Measurements from ENCODE around the gene S100A12.

S100A12 gene

GRCh38 chr1:153397051-153397923, 21.9 kb upstream of the S100A12 start:
- DNase-seq (ENCODE audit: low spot score): no peak

GRCh38 chr1:153396461-153396860, 21.0 kb upstream of the S100A12 start:
- no peak for DNase-seq (ENCODE audit: low spot score)

- DNase-seq (ENCODE audit: low spot score): no peak
Observed at GRCh38 chr1:153395776-153396175, 20.4 kb upstream of the S100A12 start.

DNA sequence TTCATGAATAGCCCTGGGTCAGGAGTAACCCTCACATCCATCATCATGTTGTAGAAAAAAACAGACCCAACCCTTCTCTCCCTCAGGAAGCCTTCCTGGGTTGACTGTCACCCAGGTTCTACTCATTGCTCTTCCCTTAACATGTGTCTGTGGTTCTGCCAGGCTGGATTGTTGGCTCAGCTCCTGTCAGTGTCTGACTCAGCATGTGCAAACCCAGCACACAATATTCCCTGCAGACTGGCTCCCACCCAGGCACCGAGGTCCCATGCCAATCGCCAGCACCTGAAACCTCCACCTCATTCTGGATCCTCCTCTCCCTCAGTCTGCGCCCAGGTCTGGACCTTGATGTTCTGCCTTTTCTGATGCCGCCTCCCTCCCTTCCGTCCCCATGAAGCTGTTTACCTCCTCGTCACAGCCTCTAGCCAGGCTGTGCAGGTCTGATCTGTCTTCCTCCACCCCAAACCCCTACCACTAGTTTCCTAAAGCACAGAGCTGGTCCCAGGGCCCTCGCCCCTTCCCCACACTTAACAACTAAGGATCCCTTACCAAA, 19.8 kb upstream of the S100A12 start:
- no peak for DNase-seq (ENCODE audit: low spot score)

DNA sequence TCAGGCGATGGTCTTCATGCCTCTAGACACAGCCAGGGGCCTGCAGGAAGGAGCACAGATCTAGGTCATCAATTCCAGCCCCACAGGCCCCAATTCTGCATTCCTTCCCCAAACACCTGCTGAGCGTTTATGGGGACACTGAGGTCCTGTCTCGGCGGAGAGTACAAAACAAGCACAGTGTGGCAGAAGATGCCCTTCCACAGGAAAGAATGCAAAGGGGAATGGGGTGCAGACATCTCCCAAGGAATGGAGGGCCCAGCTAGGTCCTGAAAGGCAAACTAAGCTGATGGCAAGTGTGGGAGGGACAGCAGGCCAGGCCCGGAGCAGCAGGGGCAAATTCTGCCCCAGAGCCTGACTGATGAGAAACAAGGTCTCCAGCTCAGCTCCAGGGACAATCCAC, 19.0 kb upstream of the S100A12 start:
- no peak for DNase-seq (ENCODE audit: low spot score)

DNA sequence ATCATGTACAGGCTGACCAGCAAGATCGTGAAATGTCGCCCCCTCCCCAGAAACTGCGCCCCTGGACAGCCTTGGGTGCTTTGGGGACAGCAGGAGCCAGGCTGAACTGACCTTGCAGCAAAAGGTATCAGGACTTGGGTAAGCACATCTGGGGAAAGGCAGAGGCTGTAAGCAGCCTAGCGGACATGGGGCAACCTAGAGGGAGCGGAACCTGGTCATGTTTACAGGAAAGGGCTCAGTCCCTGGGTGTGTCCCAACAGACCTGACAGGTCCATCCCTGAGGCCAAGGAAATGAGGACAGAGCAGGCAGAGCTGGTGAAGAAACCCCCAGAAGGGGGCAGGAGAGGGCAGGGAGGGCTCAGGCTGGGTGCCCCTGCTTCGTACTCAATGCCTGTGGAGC, 18.5 kb upstream of the S100A12 start:
- no peak for DNase-seq (ENCODE audit: low spot score)

GRCh38 chr1:153392822-153393221, 17.4 kb upstream of the S100A12 start:
- no peak for DNase-seq (ENCODE audit: low spot score)

GRCh38 chr1:153392258-153392657, 16.8 kb upstream of the S100A12 start:
- DNase-seq (ENCODE audit: low spot score): no peak

DNA sequence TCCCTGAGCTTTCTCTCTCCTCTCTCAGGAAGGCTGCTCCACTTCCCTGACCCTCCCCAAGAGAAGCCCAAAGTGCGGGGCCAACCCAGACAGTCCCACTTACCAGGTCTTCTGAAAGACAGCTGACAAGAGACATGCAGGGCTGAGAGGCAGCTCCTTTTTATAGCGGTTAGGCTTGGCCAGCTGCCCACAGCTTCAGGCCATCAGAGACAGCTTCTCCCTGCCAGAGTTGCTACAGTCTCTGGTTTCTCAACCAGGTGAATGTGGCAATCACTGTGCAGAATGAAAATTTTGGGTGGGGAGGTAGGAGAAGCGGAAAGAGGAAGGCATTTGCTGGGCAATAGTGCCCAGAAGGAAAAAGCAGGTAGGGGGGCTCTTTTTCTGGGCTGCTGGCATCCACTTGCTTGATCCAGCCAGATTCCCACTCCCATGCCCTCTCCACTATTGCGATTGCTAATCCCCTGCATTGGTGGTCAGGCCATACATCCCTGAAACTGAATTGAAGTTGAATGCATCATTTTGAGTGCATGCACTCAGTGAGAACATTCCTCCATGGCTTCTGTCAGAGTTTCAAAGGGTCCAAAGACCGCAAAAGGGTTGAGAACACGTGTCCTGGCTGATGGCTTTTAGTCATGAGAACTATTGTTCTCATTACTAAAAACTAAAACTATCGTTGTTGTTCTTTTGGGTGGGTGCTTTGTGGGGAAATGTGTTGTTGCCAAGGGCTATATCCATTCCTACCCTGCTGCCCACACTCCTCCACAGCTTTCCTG, 15.7 kb upstream of the S100A12 start, which contains the start of gene S100A8:
TSS of gene S100A8 (minus strand) at position 136 of the 773 bp plus-strand sequence. CDS start 538 bp downstream, outside the sequence.
- DNase-seq (ENCODE audit: low spot score): no peak

DNA sequence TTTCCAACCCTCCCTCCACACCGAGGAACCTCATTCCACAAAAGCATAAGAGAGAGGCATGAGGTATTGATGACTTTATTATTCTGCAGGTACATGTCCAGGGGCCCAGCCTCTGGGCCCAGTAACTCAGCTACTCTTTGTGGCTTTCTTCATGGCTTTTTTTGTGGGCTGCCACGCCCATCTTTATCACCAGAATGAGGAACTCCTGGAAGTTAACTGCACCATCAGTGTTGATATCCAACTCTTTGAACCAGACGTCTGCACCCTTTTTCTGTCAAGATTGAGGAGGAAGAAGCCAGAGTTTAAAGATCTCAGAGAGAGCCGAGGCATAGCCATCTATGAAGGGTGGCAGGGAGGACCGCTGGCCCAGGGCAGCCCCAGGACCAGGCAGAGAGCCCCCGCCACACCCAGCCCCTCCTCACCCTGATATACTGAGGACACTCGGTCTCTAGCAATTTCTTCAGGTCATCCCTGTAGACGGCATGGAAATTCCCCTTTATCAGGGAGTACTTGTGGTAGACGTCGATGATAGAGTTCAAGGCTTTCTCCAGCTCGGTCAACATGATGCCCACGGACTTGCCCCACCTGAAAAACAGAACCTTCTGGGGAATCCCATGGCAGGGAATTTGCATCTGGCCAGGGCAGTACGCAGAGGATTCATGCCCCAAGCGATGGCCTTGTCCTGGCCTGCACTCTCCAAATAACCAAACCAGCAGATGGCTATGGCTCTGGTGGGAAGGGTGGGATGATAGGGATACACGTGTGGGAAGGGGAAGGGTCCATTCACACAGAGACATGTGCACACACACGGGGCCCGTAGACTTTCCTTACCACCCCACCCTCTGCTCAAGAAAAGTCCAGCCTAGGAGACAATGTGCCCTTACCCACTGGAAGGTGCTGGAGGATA, 14.8 kb upstream of the S100A12 start:
- DNase-seq (ENCODE audit: low spot score): no peak

DNA sequence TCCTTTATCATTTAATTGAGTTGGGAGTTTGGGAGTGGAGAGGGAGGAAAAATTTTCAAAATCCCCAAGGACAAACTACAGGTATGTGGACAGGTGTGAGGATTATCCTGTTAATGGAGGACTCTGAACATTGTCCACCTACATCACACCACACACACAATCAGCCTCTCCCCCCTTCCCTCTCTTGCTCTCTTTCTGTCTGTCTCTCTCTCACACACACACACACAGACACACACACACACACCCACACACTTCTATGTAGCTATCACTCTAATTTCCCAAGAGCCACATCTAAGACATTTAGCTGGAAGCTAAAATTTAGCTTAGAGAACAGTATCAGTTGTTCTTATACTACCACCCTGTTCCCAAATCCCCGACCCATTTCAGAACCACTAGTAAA, 14.0 kb upstream of the S100A12 start:
- no peak for DNase-seq (ENCODE audit: low spot score)

GRCh38 chr1:153387785-153388184, 12.4 kb upstream of the S100A12 start:
- DNase-seq (ENCODE audit: low spot score): no peak

DNA sequence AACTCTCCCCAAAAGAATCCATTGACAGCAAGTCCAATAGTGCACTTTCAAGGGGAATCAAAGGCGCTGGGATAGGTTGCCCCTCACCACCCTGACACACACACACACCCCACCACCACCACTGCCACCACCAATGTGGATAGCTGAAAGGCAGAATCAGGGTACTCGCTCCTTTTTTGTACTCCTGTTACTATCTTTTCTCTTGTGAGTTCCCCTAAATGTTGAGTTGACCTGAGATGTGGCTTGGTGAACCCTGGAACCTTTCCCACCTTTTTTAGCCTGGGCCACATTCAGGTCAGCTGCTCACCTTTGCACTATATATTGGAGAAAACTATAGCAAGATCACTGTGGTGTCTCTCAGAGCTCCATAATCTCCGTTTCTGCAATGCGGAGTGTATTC, 11.6 kb upstream of the S100A12 start:
- no peak for DNase-seq (ENCODE audit: low spot score)

DNA sequence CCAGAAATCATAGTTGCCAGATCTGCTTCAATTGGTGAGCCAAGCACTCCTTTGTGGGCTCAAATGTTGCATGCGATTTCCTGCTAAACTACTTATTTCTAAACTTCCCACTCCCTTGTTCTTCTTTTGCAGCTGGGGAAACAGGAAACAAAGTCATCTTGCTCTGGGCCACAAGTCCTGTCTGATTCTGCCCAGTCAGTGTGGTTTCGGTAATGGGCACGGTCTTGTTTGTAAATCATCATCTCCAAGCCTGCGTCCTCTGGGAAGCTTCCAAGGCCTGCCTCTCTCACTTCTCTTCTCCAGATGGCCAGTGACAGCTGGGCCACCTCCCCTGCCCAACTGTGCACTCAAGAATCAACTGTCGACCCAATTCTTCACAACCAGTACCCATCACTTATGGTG, 11.1 kb upstream of the S100A12 start:
- peak; percentile 27 for DNase-seq (ENCODE audit: low spot score)

- no peak for DNase-seq (ENCODE audit: low spot score)
Observed at GRCh38 chr1:153384958-153385580, 9.6 kb upstream of the S100A12 start.

- no peak for DNase-seq (ENCODE audit: low spot score)
Observed at GRCh38 chr1:153380711-153381110, 5.3 kb upstream of the S100A12 start.

DNA sequence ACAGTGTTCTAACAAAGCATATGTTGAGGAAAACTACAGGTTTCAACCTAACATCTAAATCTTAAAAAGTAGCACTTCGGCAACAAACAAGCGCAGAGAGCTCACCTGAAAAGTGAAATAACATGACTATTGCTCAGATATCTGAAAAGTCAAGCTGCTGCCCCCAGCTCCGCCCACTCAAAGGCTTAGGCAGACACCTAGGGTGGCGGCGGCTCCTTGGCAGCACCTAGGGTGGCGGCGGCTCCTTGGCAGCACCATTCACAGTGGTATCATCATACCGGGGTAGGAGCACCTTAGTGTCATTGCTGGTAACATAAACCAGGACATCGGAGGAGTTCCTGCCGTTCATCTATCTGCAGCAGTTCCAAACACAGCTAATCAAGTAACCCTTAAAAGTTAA, 4.2 kb upstream of the S100A12 start:
- DNase-seq (ENCODE audit: low spot score): no peak

- DNase-seq (ENCODE audit: low spot score): no peak
Observed at GRCh38 chr1:153374071-153374470, 1.4 kb downstream of the S100A12 start.

DNA sequence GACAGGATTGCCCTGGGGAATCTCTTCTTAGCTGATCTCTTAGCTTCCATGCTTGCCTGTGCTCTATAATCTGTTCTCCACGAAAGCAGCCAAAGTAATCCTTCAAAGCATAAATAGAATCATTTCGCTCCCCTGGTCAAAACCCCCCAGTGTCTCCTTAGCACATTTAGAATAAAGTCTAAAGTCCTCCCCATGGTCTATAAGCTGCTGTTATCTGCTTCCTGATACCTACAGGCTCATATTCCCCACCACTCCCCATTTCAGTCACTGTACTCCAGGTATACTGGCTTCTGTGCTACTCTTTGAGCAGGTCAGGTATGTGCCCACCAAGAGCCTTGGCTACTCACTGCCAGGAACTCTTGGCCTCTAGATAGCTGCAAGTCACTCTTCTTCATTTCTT, 2.9 kb downstream of the S100A12 start:
- no peak for DNase-seq (ENCODE audit: low spot score)

DNA sequence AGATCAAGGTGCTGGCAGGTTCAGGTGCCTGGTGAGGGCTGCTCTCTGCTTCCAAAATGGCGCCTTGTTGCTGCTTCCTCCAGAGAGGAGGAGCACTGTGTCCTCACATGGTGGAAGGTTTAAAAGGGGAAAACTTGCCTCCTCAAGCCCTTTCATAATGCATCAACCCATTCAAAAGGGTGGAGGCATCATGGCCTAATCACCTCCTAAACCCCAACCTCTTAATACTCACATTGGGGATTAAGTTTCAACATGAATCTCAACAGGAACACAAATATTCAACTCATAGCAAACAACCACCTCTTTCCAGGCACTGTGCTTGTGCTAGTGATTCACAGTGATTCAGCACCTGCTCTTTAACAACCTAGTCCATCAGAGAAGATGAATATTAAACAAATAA, 4.2 kb downstream of the S100A12 start:
- no peak for DNase-seq (ENCODE audit: low spot score)

DNA sequence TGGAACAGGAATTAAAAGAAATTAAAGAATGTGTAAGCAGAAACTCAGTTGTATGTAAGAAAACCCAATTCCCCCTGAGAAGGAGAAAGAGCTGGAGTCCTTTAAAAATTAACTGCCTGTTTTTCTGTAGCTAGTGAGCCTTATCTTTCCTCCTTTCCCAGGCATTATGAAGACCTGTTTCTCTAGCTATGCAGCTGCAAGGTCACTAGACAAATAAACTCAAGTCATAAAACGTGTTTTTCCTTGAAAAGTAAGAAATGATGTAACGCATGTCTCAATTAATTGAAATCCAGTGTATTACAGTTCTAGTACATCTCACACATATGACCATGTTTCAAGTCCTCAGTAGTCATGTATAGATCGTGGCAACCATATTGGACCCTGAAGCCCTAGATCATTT, 5.3 kb downstream of the S100A12 start:
- no peak for DNase-seq (ENCODE audit: low spot score)
